HG03064 (cell line): ENCODE measurements around the gene U2AF1L4.

Experiments
- ATAC-seq: cut with Tn5 transposase; IDR thresholded peaks from one replicate; pipeline ENCODE4 v1.9.1; 2021; ENCODE audit warnings: low read depth; ENCODE audit not compliant: unreplicated experiment

The U2AF1L4 gene, protein sequence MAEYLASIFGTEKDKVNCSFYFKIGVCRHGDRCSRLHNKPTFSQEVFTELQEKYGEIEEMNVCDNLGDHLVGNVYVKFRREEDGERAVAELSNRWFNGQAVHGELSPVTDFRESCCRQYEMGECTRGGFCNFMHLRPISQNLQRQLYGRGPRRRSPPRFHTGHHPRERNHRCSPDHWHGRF

DNA sequence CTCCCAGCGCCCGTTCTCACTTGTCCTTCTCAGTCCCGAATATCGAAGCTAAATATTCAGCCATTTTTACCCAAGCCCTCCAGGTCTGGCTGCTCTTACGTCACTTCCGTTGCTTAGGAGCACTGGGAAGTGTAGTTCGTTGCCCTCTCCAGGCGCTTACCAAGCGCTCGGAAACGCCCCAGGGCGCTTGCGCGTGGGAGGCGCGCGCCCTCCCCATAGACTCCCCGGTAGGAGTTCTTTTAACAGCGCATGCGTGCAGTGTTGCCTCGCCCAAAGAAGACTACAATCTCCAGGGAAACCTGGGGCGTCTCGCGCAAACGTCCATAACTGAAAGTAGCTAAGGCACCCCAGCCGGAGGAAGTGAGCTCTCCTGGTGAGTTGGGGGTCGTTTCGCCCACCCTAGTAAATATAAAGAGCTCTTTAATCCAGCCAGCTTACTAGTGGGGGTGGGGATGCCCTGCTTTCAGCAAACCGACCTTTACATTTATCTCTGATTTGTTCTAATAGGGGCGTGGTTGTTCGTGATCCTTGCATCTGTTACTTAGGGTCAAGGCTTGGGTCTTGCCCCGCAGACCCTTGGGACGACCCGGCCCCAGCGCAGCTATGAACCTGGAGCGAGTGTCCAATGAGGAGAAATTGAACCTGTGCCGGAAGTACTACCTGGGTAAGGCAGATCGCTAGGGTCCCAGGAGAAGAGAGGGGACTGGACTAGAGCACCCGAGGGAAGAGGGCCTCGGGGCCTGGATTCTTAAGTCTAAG is at the start of gene U2AF1L4, which contains the start of gene PSENEN:
Gene U2AF1L4, minus strand, starts transcription at position 91 of the 759 bp plus-strand sequence. Its CDS starts 27 bp downstream, at position 64.
Gene PSENEN, plus strand, starts transcription at position 324 of the 759 bp plus-strand sequence. Its CDS starts 280 bp downstream, at position 604.
- ATAC-seq, result peak; percentile 35

DNA sequence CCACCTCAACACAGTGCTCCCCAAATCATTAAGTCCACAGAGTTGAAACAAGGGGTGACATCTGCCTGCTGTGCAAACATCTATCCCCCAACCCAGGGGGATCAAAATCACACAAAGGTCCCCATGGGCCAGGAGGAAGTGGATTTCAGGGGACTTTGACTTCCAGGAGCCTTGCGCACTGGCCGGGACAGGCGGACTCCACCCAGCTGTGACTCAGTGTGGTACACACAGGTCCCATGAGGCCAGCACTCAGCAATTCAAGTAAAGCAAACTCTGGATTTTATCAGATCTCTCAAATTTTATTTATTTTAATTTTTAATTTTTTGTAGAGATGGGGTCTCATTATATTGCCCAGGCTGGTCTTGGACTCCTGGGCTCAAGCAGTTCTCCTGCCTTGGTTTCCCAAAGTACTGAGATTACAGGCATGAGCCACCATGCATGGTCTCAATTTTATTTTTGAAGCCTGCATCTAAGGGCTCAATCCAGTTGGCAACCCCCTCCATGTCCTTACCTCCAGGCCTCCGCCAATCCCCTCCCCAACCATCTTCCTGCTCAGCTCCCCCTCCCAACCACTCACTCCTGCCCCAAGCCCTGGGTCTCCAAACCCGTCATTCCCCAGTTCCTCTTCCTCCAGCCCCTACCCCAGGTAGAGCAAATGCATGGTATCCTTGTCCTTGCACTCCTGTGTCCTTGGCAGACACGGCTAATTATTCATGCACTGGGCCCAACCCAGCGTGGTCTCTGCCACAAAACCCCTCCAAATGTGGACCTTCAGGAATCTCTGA is 48.4 kb upstream of the U2AF1L4 start:
- no peak for ATAC-seq

DNA sequence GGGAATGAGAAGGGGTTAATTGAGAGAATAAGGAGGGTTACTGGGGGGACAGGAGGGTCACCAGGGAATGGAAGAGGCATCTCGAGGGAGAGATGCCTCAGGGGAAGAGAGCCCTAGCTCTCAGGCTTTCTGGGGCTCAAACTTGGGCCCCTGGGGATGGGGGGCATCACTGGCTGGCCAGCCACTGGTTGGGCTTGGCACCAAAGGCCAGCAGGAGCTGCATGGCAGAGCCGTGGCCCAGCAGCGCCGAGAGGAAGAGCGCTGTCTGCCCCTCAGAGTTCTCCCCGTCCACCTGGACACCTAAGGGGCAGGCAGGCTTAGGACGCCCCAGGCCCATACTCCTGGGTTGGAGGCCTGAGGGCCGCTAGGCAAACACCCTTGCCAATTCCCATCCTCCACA is 47.7 kb upstream of the U2AF1L4 start:
- no peak for ATAC-seq

DNA sequence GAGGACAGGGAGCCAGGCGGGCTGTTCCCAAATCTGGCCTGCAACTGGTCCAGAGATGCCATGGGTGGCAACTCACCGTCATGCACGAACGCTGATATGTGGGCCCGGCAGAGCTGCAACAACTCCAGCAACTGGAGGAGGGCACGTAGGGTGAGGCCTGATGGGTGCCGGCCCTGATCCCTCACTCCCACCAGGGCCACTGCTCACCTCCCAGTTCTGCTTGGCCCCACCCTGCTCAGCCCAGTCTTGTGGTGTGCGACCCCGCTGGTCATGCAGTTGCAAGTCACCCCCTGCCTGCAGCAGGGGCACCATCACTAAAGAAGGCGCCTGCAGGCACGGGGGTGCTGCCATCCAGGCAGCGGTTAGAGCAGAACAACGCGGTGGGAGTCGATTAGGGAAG is 47.1 kb upstream of the U2AF1L4 start:
- ATAC-seq, result no peak

DNA sequence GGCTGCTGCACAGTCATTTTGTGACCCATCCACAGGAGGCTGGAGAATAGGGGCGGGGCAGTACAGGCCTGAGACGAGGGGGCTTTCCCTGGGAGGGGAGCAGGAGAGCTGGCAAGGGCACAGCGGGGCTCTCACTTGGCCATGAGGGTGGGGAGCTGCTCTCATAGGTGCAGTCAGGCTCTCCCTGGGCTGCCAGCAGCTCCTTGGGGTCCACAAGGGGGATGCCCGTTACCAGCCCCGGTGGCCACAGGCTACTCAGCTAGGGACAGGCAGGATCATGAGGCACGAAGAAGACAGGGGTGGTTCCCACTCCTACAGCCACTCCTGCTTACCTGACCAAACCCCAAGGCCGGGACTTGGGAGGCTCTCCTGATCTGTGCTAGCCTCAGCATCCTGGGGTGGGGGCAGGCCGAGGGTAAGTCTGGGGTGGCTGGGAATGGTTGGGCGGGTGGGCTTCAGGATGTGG is 46.6 kb upstream of the U2AF1L4 start:
- ATAC-seq, result no peak

DNA sequence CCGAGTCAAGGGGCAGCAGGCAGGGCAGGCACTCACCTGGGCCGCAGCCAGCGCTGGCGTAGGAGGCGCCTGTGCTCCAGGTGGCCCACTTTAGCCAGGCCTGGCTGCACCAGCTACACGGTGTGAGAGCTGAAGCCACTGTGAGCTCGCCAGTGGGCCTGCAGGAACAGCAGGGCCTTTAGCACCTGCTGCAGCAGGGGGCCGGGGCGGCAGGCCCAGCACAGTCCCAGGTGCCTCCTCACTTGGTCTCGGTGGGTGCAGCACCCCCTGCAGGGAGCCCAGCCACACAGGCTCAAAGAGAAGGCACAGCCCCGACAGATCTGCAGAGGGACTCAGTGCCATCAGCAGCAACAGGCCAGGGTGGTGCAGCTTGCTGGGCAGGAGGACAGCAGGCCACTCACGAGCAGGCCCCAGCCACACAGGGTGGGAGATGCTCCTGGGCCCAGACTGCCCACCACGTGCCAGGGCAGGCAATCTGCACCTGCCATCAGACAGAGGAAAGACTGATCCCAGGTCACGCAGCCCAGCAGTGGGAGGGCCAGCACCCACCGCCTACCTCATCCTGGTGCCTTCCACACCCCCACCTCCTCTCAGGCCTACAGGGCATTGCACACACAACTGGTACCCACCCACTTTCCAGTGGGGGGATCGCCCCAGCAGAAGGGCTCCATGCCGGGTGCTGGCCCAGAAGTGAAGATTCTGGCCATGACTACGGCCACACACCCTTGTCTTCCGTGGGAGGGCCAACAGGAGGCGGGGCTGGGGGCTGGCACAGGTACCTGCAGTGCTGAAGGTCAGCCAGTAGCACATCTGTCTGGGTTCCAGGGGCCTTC is 46.0 kb upstream of the U2AF1L4 start:
- no peak for ATAC-seq

DNA sequence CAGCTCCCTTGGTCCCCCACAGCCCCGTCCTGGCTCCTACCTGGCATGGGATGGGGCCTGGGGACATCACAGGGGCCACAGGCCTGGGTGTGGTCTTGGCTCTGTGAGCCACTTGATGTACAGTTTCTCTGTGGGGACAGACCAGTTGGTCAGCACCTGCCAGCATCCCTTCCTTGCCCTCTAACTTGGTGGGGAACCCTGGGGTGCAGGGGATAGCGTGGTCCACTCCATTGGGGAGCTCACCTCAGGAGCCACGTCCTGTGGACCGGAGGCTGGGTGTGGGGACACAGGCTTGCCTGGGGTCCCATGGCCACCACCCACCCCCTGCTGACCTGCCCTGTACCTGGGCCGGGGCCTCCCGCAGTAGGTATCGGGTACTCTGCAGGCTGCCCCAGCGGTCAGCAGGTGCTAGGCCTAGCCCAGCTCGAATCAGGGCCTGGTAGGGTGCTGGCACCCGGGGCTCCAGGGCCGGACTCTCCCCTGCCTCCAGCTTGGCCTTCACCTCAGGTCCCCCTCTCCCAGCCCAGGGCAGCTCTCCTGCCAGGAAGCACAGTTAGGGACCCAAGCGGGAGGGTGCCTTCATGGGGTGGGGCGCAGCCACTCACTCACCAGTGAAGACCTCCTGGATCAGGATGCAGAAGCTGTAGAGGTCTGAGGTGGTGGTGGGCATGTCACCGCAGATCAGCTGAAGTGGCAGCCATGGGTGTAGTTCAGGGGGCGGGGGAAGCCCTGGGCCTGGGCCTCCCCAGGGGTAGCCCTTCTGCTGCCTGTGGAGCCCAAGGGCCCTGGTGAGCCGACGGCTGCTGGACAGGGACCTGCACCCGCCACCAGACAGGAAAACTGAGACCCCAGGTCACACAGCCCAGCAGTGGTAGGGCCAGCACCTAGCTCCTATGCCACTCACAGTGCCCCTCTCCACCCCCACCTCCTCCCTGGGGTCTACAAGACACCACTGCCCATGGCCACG is 45.0 kb upstream of the U2AF1L4 start:
- no peak for ATAC-seq

DNA sequence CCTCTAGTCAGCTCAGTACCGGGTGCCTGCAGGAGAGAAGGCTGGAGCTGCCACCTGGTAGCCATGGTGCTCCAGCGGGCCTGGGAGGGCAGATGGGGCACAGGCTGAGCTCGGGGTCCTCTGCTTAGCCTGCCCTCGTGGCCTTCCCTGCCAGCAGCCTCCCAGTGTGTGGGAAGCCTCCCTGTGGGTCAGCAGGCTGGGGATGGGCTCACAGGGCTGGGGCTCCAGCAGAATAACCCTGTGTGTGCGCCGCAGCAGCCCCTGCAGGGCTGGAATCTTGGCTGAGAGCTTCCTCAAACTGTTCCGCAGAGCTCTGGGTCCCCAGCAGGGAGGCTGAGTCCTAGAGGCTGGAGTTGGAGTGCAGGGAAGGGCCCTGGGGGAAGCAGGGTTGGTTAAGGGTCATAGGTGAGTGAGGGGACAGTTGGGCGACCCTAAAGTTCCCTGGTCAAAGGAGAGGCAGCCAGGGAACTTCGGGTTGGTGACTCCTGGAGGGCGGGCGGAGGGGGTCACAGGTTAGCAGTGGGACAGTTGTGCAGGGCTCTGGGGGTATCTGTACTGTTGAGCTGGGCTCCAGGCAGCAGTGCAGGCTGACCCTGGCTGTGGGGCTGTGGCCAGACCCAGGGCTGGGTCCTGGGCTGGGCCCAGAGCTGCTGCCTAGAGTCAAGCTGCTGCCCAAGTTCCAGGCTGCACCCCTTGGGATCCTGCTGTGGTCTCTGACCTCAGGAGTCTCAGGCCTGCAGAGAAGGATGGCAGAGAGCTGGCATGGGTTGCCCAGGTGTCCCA is 44.2 kb upstream of the U2AF1L4 start:
- no peak for ATAC-seq

DNA sequence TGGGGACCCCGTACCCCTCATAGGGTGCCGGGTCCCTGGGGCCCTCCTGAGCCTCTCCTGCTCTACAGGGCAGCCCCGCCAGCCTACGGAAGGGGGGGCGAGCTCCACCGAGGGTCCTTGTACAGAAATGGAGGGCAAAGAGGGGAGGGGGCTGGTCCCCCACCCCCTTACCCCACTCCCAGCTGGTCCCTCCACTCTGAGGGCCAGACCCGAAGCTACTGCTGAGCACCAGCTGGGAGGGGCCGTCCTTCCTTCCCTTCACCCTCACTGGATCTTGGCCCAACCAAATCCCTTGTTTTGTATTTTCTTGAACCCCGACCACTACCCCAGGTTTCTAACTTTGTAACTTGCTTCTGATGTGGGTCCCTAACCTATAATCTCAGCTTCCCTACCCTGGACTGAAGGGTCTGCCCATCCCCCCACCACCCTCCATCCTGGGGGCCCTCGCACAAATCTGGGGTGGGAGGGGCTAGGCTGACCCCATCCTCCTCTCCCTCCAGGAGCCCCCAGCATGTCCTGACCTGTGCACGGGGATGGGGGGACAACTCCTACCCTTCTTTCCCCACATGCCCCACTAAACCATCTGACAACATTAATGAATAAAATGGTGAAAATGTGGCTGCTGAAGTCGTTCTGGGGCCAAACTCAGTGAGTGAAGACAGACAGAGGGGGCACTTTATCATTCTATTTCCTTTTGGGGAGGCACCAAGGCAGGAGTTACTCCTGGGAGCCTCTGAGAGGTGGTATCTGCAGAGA is 43.2 kb upstream of the U2AF1L4 start:
- no peak for ATAC-seq

DNA sequence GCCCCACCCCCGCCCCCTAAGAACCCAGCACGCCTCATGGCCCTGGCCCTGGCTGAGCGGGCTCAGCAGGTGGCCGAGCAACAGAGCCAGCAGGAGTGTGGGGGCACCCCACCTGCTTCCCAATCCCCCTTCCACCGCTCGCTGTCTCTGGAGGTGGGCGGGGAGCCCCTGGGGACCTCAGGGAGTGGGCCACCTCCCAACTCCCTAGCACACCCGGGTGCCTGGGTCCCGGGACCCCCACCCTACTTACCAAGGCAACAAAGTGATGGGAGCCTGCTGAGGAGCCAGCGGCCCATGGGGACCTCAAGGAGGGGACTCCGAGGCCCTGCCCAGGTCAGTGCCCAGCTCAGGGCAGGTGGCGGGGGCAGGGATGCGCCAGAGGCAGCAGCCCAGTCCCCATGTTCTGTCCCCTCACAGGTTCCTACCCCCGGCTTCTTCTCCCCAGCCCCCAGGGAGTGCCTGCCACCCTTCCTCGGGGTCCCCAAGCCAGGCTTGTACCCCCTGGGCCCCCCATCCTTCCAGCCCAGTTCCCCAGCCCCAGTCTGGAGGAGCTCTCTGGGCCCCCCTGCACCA is 42.1 kb upstream of the U2AF1L4 start:
- no peak for ATAC-seq

DNA sequence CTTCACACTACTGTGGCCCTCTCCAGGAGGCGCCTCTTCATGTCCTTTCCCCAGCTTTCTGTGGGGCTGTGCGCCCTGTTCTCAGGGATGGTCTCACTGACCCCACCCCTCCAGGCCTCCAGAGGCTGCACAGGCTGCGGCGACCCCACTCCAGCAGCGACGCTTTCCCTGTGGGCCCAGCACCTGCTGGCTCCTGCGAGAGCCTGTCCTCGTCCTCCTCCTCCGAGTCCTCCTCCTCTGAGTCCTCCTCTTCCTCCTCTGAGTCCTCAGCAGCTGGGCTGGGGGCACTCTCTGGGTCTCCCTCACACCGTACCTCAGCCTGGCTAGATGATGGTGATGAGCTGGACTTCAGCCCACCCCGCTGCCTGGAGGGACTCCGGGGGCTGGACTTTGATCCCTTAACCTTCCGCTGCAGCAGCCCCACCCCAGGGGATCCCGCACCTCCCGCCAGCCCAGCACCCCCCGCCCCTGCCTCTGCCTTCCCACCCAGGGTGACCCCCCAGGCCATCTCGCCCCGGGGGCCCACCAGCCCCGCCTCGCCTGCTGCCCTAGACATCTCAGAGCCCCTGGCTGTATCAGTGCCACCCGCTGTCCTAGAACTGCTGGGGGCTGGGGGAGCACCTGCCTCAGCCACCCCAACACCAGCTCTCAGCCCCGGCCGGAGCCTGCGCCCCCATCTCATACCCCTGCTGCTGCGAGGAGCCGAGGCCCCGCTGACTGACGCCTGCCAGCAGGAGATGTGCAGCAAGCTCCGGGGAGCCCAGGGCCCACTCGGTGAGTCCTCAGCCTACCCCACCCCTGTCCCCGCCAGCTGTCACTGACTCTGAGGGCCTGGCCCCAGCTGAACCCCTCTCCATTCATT is 41.3 kb upstream of the U2AF1L4 start:
- ATAC-seq, result no peak

DNA sequence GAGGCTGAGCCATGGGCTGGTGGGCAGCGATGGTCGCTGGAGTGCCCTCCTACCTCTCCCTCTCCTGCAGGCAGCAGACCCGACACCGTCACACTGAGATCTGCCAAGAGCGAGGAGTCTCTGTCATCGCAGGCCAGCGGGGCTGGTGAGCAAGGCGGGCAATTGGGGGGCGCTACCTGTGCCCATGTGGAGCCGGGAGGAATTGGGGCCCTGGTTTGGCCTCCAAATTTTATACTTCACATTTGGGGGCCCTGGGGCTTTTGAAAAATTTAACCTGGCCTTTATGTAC is 40.1 kb upstream of the U2AF1L4 start:
- no peak for ATAC-seq

DNA sequence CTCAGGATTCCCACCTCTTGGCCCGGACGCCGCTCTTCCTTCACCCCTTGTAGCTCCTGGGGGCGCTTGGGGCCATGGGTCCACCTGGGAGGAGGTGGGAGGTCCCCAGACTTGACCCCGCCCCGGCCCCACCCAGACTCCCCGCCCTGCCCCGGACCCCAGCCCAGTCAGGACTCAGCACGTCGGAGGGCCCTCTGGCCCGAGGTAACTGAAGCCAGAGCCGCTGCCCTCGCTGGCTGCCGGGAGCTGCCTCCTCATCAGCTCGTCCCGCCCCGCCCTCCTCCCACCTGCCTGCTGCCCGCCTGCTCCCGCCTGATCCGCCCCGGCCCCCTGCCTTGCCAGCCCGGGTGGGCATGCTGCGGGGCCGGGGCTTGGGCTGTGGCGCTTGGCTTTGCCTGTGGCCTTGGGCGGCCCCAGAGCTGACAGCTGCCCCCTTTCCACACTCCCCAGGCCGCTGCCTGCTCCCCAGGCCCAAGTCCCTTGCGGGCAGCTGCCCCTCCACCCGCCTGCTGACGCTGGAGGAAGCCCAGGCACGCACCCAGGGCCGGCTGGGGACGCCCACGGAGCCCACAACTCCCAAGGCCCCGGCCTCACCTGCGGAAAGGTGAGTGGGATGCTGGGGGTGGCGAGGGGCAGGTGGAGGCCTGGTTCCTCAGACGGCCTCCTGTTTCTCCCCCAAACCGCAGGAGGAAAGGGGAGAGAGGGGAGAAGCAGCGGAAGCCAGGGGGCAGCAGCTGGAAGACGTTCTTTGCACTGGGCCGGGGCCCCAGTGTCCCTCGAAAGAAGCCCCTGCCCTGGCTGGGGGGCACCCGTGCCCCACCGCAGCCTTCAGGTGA is 39.5 kb upstream of the U2AF1L4 start:
- no peak for ATAC-seq

DNA sequence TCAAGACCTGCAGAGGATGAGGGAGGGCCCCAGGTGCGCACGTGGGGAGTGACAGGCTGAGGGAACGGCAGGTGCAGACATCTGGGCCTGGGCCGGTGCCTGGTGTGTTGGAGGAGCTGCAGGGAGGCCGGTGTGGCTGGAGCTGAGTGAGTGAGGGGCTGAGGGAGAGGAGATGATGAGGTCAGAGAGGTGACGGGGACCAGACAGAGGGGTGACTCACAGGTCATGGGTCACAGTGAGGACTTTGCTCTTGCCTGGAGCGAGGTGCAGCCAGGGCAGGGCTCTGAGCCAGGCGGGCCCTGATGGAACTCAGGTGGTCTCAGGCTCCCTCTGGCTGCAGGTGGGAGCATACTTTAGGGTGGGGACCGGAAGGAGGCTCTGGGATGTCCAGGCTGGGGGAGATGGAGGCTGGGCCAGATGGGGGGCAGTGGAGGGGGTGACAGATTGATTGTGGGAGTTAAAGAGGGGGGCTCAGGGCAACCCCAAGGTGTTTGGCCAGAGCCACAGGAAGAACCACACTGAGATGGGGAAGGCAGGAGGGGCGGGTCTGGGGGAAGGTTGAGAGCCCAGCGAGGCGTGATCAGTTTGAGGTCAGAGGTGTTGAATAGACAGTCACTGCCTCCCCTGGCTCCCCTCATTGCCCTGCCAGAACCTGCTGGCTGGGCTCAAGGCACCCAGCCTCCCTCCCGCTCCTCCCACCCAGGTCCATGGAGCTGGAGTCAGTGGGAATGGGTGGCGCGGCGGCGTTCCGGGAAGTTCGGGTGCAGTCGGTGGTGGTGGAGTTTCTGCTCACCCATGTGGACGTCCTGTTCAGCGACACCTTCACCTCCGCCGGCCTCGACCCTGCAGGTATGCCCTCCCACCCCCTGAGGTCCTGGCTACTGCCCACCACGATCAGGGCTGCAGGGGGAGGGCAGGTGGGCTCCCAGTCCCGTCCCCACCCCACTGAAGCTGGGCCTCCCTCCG is 38.5 kb upstream of the U2AF1L4 start:
- ATAC-seq, result no peak

DNA sequence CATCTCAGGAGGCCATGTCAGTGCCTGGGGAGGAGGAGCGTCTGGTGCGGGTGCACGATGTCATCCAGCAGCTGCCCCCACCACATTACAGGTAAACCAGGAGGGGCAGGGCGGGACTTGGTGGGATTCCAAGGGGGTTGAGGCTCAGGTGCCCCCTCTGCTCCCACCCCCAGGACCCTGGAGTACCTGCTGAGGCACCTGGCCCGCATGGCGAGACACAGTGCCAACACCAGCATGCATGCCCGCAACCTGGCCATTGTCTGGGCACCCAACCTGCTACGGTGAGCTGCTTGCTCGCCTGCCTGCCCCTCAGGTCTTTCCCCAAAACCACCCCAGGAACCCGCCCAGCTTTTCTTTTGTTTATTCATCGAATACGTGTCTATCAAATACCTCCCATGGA is 37.4 kb upstream of the U2AF1L4 start:
- no peak for ATAC-seq
